GM12872 (cell line): ENCODE results near the gene LSM14B.

Experiments used
- TF ChIP-seq, protein P1 (sequence below): IDR thresholded peaks from 3 replicates; pipeline ENCODE4 v1.5.1; 2011; ENCODE audit warnings: low read depth, mild to moderate bottlenecking, low read length, moderate library complexity; ENCODE audit not compliant: insufficient read depth

The LSM14B gene

DNA sequence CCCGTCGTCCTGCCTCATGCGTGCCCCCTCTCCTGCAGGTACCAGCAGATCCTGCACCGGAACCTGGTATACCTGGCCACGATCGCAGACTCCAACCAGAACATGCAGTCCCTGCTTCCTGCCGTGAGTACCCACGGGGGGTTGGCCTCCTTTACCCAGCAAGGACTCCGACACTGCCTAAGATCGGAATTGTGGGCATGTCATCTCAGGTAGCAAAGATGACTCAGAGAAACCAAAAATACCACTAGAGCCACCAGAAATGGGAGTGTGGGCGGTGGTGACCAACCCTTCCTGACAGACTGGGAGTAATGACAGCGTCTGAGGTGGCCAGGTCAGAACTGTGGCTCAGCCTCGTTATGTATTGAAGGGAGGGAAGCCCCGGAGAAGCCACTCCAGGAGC lies 37.6 kb downstream of the LSM14B start:
- TF ChIP-seq, protein P1, sequence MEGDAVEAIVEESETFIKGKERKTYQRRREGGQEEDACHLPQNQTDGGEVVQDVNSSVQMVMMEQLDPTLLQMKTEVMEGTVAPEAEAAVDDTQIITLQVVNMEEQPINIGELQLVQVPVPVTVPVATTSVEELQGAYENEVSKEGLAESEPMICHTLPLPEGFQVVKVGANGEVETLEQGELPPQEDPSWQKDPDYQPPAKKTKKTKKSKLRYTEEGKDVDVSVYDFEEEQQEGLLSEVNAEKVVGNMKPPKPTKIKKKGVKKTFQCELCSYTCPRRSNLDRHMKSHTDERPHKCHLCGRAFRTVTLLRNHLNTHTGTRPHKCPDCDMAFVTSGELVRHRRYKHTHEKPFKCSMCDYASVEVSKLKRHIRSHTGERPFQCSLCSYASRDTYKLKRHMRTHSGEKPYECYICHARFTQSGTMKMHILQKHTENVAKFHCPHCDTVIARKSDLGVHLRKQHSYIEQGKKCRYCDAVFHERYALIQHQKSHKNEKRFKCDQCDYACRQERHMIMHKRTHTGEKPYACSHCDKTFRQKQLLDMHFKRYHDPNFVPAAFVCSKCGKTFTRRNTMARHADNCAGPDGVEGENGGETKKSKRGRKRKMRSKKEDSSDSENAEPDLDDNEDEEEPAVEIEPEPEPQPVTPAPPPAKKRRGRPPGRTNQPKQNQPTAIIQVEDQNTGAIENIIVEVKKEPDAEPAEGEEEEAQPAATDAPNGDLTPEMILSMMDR, result no peak

DNA sequence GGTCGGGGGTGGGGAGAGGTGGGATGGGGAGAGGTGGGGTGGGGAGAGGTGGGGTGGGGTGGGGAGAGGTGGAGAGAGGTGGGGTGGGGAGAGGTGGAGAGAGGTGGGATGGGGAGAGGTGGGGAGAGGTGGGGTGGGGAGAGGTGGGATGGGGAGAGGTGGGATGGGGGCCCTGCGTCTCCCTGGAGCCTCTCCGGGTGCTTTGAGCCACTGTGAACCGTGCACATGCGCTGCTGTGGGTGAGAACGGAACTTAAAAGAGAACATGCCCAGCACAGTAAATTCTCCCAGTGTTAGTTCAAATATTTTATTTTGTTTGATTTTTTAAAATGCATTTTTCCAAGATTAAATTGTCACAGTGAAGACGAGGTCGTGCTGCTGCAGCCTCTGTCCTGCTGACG lies 38.0 kb downstream of the LSM14B start:
- TF ChIP-seq, protein P1, result no peak

GRCh38 chr20:62160876-62161275 lies 38.6 kb downstream of the LSM14B start:
- TF ChIP-seq, protein P1, result no peak

DNA sequence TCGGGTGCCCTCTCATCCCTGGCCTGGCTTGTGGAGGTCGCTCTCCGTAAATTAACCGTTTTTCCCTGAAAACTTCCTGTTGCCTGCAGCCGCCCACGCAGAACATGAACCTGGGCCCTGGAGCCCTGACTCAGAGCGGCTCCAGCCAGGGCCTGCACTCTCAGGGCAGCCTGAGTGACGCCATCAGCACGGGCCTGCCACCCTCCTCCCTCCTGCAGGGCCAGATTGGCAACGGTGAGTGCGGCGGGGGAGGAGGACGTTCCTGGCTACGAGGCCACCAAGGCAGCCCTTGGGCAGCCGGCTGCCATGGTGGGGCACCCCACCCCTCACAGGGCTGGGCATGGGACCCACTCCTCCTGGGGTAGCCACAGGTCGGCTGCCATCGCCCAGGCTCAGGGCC lies 39.1 kb downstream of the LSM14B start:
- TF ChIP-seq, protein P1, result no peak

GRCh38 chr20:62162765-62163484 lies 40.6 kb downstream of the LSM14B start:
- TF ChIP-seq, protein P1, result no peak

- TF ChIP-seq, protein P1, result no peak
Measured at GRCh38 chr20:62163485-62163865, 41.2 kb downstream of the LSM14B start.

GRCh38 chr20:62163986-62164762 lies 41.9 kb downstream of the LSM14B start:
- TF ChIP-seq, protein P1, result no peak
